ENCODE data around the gene SP2.

Gene SP2

DNA sequence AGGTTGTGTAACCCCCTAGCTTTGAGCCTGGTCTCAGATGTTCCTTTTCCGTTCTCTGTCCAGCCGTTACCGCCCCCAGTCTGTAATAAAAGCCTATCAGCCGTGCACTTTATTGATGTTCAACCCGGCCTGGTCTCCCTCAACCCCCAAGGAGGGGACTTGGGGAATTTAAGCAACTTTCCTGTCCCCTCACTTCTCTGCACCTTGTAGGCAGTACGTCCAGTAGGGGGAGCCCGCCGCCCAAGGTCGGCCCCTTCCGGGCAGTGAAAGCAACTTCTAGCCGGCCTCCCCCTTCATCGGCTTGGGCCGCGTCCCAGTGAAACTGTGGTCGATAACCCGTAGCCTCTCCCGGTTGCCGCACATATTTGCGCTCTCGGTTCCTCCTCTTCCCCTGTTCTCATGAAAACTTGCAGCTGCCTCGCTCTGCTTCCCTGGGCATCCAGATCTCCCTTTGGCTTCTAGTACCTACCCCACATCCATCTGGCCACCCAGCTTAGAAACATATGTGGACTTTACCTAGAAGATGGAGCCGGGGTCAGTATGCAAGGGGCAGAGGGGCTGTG lies 53.2 kb downstream of the SP2 start:
- Histone ChIP-seq H3K4me1 (ENCODE audit: low read depth, poor library complexity, severe bottlenecking) (peaks cover 28% of the 10 kb centered on the region), H3K79me2 (ENCODE audit: insufficient read depth, low read depth) (no peaks in the 10 kb centered on the region), H4K20me1 (ENCODE audit: insufficient read depth) (no peaks in the 10 kb centered on the region), H3K4me3 (IDR thresholded peaks at IDR 0.05; ENCODE audit: insufficient read depth, low read depth, low read length) (no peak overlapping the region), H3K9ac (no peak overlapping the region), H2AFZ (ENCODE audit: low read depth) (no peak overlapping the region), H3K27me3 (ENCODE audit: insufficient read depth, low read depth) (no peaks in the 10 kb centered on the region), H3K27ac (no peak overlapping the region), H3K36me3 (ENCODE audit: insufficient read depth) (no peaks in the 10 kb centered on the region; the same call in 1 of the 2 replicates), H3K4me2 (peak overlapping the region; percentile 36)
- TF ChIP-seq, protein P1, sequence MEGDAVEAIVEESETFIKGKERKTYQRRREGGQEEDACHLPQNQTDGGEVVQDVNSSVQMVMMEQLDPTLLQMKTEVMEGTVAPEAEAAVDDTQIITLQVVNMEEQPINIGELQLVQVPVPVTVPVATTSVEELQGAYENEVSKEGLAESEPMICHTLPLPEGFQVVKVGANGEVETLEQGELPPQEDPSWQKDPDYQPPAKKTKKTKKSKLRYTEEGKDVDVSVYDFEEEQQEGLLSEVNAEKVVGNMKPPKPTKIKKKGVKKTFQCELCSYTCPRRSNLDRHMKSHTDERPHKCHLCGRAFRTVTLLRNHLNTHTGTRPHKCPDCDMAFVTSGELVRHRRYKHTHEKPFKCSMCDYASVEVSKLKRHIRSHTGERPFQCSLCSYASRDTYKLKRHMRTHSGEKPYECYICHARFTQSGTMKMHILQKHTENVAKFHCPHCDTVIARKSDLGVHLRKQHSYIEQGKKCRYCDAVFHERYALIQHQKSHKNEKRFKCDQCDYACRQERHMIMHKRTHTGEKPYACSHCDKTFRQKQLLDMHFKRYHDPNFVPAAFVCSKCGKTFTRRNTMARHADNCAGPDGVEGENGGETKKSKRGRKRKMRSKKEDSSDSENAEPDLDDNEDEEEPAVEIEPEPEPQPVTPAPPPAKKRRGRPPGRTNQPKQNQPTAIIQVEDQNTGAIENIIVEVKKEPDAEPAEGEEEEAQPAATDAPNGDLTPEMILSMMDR (conservative IDR thresholded peaks at IDR 0.05; ENCODE audit: low read depth, low read length) = peak; percentile 88

DNA sequence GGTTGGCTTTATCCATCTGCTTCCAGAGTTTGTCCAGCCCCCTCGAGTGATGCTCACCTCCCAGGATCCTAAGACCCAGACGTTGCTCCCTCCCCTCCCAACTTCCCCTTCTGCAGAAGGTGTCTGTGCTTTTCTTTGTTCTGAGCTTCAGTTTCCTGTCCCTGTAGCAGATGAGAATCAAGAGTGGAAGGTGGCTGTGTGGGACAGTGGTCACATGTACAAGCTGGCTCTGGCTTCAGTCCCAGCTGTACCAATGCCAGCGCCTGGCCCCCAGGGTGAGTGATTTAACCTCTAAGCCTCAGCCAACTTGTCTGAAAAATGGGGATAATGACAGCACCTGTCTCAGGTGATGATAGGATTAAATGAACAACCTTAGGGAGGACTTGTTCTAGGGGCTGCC lies 53.9 kb downstream of the SP2 start:
- Histone ChIP-seq H3K4me3 (IDR thresholded peaks at IDR 0.05; ENCODE audit: insufficient read depth, low read depth, low read length) (no peak overlapping the region), H4K20me1 (ENCODE audit: insufficient read depth) (no peaks in the 10 kb centered on the region), H3K4me1 (ENCODE audit: low read depth, poor library complexity, severe bottlenecking) (peaks cover 28% of the 10 kb centered on the region), H3K27ac (no peak overlapping the region), H2AFZ (ENCODE audit: low read depth) (no peak overlapping the region), H3K27me3 (ENCODE audit: insufficient read depth, low read depth) (no peaks in the 10 kb centered on the region), H3K79me2 (ENCODE audit: insufficient read depth, low read depth) (no peaks in the 10 kb centered on the region), H3K9ac (no peak overlapping the region), H3K36me3 (ENCODE audit: insufficient read depth) (no peaks in the 10 kb centered on the region; the same call in 1 of the 2 replicates), H3K4me2 (peak overlapping the region; percentile 36)
- TF ChIP-seq, protein P1 (conservative IDR thresholded peaks at IDR 0.05; ENCODE audit: low read depth, low read length) = no peak

DNA sequence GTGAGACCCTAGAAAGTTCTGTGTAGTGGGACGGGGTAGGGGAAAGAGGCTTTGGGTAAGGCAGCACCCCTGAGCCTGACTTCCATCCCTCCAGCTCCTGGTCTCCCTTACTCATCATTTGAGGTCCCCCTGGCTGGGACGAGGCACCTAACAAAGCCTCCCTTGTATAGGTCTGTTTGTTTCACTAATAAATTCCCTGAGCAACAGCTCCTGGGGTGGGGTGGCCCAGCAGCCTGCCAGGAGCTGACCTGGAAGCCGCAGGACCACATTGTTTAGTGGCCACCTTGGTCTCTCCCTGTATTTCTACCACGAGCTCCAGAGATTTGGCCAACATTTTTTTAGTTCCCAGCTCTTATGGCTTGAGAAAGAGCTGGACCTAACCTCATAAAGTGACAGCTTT lies 54.4 kb downstream of the SP2 start:
- Histone ChIP-seq H3K79me2 (ENCODE audit: insufficient read depth, low read depth) (no peaks in the 10 kb centered on the region), H3K4me1 (ENCODE audit: low read depth, poor library complexity, severe bottlenecking) (peaks cover 28% of the 10 kb centered on the region), H2AFZ (ENCODE audit: low read depth) (no peak overlapping the region), H3K4me2 (no peak overlapping the region), H3K9ac (no peak overlapping the region), H3K27me3 (ENCODE audit: insufficient read depth, low read depth) (no peaks in the 10 kb centered on the region), H4K20me1 (ENCODE audit: insufficient read depth) (no peaks in the 10 kb centered on the region), H3K27ac (no peak overlapping the region), H3K4me3 (IDR thresholded peaks at IDR 0.05; ENCODE audit: insufficient read depth, low read depth, low read length) (no peak overlapping the region), H3K36me3 (ENCODE audit: insufficient read depth) (no peaks in the 10 kb centered on the region)
- TF ChIP-seq, protein P1 (conservative IDR thresholded peaks at IDR 0.05; ENCODE audit: low read depth, low read length) = no peak

DNA sequence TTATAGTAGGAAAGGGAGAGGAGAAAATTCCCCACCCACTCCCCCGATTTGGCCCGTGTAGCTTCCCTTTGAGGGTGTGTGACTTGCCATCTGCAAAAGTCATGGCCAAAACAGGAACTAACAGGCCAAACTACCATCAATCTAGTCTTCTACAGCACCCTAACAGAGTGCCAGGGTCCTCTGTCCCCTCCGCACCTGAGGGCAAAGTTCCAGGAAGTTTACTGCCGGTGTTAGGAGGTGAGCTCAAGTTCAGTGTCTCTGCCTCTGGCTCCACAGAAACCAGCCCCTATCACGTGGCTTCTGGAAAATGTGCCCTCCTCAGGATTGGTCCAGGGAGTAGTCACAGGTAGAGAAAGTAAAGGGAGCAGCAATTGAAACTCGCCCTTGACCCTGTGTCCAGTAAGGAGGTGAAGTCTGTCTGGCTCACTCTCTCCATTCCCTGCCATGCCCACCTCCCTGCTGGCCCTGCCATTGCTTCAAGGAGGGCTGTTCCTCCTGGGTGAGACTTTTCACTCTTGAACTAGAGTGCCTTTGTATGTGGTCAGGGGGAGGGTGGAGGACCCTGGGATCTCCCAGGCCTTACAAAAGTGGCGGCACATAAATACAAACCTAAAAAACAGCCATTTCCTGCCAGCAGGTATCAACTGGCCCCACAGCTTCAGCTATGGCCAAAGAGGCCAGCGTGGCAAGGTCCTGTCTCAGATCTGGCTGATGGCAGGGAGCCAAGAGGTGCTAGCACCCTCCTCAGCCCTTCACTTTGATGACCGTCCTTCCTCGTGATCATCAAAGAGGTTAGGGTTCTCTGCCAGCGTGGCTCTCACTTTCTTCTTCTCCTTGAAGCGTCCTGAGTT lies 56.4 kb downstream of the SP2 start:
- Histone ChIP-seq H3K9ac (no peak overlapping the region), H3K36me3 (ENCODE audit: insufficient read depth) (no peaks in the 10 kb centered on the region), H4K20me1 (ENCODE audit: insufficient read depth) (no peaks in the 10 kb centered on the region), H2AFZ (ENCODE audit: low read depth) (no peak overlapping the region), H3K27me3 (ENCODE audit: insufficient read depth, low read depth) (no peaks in the 10 kb centered on the region), H3K4me2 (no peak overlapping the region), H3K4me1 (ENCODE audit: low read depth, poor library complexity, severe bottlenecking) (peaks cover 21% of the 10 kb centered on the region), H3K27ac (no peak overlapping the region), H3K4me3 (IDR thresholded peaks at IDR 0.05; ENCODE audit: insufficient read depth, low read depth, low read length) (no peak overlapping the region), H3K79me2 (ENCODE audit: insufficient read depth, low read depth) (no peaks in the 10 kb centered on the region)
- TF ChIP-seq, protein P1 (conservative IDR thresholded peaks at IDR 0.05; ENCODE audit: low read depth, low read length) = no peak

All from KMS-11 (cell line).